DLD1 (cell line): ENCODE measurements around the gene KDM6A.
"Not testable (repeated sequence)": the region's sequence is repeated elsewhere in the genome, so short reads cannot be mapped to it uniquely, and the experiment has no call there.

ENCODE experiments used
- in situ Hi-C: cut with HindIII; loops from 2 replicates; pipeline ENCODE4 v1.10.0; 2017; ENCODE audit warnings: low sequenced_read_pairs

Gene KDM6A

DNA sequence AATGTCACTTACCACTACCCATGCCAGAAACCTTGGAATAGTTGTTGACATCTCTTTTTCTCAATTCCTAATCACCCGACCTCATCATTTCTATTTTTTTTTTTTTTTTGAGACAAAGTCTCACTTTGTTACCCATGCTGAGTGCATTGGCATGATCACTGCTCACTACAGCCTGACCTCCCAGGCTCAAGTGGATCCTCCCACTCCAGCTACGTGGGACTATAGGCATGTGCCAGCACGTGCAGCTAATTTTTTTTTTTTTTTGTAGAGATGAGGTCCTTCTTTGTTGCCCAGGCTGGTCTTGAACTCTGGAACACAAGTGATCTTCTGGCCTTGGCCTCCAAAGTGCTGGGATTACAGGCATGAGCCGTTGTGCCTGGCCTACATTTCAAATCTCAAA lies 12.0 kb downstream of the KDM6A start:
- in situ Hi-C loops = no loop called here

DNA sequence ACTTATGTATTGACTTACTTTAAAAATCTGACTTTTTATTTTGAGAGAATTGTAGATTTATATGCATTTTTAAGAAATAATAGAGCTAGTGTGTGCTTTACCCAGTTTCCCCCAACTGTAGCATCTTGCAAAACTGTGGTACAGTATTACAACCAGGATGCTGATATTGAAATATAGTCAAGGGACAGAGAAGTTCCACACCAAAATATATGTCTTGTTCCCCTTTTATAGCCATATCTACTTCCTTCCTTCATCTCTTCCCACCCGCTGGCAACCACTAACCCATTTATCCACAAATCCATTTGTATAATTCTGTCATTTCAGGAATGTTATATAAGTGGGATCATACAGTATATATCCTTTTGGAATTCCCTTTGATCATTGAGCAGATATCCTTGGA lies 16.8 kb downstream of the KDM6A start:
- in situ Hi-C loops = no loop called here

DNA sequence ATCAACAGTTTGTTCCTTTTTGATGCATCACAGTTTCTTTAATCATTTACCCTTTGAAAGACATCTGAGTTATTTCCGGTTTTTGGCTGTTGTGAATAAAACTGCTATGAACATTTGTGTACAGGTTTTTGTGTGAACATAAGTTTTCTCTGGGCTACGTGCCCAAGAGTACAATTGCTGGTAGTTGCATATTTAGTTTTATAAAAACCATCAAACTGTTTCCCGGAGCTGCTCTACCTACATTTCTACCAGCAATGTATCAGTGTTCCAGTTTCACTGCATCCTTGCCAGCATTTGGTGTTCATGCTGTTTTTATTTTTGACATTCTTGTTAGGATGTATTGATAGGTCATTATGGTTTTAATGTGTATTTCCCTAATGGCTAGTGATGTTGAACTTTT lies 17.3 kb downstream of the KDM6A start:
- in situ Hi-C loops = no loop called here

DNA sequence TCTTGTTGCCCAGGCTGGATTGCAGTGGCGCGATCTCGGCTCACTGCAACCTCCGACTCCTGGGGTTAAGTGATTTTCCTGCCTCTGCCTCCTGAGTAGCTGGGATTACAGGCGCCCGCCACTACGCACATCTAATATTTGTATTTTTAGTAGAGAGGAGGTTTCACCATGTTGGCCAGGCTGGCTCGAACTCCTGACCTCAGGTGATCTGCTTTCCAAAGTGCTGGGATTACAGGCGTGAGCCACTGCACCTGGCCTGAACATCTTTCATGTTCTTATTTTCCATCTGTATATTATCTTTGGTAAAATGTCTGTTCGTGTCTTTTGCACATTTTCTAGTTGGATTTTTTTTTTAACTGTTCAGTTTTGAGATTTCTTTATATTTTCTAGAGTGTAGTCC lies 17.7 kb downstream of the KDM6A start:
- in situ Hi-C loops = not testable (repeated sequence)

DNA sequence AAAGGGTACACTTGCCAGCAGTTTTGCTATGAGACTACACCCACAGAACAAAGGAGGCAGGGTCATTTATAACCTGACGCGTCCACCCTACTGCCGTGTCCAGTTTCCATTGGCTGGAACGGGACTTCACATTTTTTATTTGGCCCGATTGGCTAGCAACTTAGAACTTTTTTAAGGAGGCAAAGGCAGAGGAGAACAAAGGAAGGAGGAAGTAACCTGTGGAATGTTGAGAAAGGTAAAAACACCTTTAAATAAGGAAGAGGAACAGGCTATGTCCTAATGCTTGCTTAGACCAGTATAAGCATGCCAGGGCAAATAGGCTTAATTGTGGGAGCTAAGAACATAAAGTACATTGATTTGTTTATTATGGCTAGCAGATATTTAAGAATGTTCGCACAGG lies 18.7 kb downstream of the KDM6A start:
- in situ Hi-C loops = no loop called here

DNA sequence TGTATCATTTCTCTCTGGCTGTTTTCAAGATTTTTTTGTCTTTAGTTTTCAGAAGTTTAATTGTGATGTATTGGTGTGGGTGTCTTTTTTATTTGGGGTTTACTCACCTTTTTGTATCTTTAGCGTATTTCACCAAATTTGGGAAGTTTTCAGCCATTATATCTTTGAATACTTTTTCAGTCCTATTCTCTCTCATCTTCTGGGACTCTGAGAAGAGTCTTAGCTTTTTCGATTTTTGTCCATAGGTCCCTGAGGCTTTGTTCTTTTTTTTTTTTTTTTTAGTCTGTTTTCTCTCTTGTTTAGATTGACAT lies 23.8 kb downstream of the KDM6A start:
- in situ Hi-C loops = no loop called here

DNA sequence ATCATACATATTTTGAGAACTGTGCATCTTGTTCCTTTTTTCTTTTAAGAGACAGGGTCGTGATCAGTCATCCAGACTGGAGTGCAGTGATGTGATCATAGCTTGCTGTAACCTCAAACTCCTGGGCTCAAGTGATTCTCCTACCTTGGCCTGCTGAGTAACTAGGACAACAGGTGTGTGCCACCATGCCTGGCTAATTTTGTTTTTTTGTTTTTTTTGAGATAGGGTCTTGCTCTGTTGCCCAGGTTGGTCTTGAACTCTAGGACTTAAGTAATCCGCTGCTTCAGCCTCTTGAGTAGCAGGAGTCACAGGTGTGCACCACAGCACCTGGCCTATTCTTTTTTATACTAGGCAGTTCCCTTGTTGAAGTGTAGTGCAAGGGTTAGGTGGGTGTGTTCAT lies 24.6 kb downstream of the KDM6A start:
- in situ Hi-C loops = no loop called here

DNA sequence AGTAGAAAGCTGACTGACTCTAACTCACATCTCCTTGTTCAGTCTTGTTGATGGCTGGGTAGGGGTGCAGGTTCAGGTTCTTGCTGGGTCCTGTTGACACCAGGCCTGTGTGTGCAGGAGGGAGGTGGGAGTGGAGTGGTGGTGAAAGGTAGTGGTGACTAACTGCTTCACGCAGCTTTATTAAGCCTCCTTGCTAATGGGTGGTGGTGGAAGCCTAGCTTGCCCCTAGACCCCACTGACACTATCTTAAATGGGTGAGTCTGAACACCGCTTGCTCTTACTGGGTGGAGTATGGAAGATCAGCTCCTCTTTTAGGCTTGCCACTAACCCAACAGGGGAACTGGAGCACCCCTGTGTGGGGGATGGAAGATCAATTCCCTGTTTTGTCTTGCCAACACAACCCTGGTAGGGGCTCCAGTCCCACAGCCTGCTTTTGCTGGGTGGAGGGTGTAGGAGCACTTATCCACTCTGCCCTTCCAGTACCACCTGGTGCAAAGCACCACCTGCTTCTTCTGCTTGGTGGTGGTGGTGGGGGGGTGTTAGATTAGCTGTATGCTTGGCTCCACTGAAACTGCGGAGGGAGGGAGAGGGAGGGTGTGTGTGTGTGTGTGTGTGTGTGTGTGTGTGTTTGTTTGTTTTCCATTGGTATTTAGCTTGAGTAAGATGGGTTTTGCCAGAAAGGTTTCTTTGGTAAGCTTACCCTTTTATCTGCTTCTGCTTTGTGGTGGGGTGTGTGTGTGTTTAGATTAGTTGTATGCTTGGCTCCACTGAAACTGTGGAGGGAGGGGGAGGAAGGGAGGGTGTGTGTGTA lies 25.6 kb downstream of the KDM6A start:
- in situ Hi-C loops = no loop called here

DNA sequence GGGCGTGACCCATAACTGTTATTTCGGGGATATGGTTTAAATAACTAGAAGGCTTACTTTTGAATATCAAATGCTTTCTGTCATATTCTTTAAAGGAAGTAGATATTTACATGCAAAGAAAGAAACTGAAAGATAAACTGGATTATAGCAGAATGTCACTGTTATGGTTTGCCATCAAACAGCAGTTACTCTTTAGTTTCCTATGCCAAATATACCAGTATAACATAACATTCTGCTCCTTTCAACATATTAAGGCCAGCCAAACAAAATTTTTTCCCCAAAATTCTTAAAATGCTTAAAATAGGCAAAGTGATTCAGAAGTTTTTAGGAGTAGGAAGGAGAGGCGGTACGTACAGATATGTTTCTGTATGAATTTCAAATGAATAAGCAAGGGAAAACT lies 27.0 kb downstream of the KDM6A start:
- in situ Hi-C loops = no loop called here

DNA sequence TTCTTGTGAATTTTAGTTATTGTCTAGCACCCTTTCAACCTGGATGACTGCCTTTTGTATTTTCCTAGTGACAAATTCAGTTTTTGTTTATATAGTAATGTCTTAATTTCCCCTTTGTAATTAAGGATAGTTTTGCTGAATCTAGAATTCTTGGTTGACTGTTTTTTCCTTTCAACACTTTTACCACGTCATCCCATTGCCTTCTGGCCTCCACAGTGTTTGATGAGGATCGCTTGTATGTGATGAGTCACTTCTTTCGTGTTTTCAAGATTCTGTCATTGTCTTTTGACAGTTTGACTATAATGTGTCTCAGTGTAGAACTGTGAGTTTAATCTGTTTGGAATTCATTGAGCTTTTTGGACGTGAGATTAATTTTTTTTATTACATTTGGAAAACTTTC lies 30.1 kb downstream of the KDM6A start:
- in situ Hi-C loops = no loop called here

DNA sequence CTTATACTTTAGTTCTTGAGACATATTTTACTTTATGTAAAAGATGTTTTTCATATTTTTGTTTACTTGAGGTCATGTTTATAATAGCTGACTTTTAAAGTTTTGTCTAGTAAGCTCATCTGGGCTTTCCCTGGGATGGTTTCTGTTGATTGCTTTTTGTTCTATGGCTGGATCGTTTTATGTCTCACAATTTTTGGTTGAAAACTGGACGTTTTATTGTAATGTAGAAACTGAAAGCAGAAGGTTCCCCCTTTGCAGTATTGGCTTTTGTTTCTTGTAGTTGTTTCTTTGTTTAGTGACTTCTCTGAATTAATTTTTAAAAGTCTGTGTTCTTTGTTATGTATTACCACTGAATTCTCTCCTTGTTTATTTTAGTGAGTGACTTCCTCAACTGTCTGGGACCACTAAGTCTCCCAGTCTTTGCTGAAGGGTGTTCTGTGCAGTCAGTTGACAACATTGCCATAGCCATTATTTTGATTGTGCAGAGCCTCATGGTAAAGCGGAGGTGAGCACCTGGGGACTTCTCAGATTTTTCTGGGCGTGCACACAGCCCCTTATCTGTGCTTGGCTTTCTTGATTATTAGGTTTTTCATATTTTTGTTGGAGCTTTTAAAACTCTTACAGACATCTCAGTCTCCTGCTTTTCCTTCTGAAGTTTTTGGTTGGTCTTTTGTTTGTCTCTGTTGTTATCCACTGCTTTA lies 31.0 kb downstream of the KDM6A start:
- in situ Hi-C loops = no loop called here

DNA sequence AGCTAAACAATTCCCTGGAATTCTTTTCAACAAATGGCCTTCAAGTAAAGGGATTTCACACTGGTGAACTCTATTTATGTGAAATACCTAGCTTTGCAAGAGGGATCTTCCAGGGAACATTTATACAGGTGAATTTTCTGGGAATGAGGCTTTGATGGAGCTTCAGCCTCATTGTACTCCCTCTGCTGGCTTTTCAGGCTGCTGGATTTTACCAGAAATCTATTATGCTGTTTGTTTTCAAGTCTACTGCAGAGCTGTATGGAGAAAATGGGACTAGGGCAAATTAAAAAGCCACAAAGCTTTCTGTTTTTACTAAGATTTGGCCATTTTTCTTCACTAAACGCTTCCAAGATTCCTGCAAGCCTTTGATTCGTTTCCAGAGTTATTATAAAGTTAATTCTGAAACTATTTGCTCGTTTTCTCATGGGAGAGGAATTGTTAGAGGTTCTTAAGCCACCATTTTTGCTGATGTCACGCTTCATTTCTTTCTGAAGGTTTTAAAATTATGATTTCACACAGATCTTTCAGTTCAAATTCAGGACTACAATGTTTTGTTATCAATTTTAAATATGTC lies 31.6 kb downstream of the KDM6A start:
- in situ Hi-C loops = no loop called here

DNA sequence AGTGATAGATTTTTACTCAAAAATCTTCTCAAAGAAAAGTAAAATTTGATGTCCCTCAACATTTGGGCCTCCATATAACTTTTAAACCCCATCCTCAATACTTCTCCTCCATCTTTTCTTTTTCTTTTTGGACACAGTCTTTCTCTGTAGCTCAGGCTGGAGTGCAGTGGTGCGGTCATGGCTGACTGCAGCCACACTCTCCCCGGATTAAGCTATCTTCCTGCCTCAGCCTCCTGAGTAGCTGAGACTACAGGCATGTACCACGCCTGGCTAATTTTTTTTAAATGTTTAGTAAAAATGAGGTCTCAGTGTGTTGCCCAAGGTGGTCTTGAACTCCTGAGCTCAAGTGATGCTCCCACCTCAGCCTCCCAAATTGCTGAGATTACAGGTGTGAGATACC lies 33.1 kb downstream of the KDM6A start:
- in situ Hi-C loops = no loop called here

DNA sequence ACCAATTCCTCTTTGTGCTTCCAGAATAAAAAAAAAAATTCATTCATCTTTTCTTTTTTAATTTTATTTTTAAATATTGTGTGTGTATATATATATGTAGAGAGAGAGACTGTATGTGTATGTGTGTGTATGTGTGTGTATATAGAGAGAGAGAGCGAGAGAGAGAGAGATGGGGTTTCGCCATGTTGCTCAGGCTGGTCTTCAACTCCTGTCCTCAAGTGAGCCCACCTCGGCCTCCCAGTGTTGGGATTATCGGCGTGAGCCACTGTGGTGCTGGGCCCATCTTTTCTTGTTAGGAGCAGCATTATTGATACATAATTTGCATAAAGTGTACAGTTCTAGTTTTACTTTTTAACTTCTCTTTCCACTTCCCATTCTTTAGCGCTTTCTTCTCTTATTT lies 33.6 kb downstream of the KDM6A start:
- in situ Hi-C loops = no loop called here

DNA sequence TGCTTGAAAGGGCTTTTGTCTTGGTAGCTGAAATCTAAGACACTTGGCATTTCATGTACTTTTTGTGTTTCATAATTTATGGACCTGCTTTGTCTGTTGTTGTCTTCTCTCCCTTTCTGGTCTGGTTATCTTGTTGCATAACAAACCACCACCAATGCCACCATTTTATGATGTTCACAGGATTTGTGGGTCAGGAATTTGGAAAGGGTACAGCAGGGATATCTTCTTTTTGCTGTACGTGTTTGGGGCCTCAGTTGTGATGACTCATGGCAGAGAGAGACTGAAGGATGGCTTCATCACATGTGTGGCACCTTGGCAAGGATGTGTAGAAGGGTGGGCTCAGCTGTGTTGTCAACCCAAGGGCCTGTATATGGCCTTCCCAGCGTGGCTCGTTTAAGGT lies 35.2 kb downstream of the KDM6A start:
- in situ Hi-C loops = no loop called here

DNA sequence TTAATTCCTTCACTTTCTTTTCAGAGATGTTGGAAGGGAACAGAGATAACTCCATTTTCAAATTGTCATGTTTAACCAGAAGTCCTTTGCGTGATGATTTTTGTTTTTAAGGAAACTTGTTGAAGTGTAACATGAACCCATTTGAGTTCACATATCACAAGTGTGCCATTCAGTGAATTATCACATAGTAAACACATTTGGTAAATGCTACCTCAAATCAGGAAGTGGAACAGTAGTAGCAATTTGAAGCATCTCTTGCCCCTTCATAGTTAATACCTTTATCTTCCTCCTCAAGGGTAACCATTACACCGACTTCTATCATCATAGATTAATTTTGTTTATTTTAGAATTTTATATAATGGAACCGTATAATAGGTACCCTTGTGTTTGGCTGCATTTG lies 35.8 kb downstream of the KDM6A start:
- in situ Hi-C loops = no loop called here

DNA sequence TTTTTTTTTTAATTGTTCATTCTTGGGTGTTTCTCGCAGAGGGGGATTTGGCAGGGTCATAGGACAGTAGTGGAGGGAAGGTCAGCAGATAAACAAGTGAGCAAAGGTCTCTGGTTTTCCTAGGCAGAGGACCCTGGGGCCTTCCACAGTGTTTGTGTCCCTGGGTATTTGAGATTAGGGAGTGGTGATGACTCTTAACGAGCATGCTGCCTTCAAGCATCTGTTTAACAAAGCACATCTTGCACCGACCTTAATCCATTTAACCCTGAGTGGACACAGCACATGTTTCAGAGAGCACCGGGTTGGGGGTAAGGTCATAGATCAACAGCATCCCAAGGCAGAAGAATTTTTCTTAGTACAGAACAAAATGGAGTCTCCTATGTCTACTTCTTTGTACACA lies 37.5 kb downstream of the KDM6A start:
- in situ Hi-C loops = not testable (repeated sequence)

DNA sequence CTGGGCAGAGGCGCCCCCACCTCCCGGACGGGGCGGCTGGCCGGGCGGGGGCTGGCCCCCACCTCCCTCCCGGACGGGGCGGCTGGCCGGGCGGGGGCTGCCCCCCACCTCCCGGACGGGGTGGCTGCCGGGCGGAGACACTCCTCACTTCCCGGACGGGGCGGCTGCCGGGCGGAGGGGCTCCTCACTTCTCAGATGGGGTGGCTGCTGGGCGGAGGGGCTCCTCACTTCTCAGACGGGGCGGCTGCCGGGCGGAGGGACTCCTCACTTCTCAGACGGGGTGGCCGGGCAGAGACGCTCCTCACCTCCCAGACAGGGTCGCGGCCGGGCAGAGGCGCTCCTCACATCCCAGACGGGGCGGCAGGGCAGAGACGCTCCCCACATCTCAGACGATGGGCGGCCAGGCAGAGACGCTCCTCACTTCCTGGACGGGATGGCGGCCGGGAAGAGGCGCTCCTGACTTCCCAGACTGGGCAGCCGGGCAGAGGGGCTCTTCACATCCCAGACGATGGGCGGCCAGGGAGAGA lies 38.1 kb downstream of the KDM6A start:
- in situ Hi-C loops = not testable (repeated sequence)

DNA sequence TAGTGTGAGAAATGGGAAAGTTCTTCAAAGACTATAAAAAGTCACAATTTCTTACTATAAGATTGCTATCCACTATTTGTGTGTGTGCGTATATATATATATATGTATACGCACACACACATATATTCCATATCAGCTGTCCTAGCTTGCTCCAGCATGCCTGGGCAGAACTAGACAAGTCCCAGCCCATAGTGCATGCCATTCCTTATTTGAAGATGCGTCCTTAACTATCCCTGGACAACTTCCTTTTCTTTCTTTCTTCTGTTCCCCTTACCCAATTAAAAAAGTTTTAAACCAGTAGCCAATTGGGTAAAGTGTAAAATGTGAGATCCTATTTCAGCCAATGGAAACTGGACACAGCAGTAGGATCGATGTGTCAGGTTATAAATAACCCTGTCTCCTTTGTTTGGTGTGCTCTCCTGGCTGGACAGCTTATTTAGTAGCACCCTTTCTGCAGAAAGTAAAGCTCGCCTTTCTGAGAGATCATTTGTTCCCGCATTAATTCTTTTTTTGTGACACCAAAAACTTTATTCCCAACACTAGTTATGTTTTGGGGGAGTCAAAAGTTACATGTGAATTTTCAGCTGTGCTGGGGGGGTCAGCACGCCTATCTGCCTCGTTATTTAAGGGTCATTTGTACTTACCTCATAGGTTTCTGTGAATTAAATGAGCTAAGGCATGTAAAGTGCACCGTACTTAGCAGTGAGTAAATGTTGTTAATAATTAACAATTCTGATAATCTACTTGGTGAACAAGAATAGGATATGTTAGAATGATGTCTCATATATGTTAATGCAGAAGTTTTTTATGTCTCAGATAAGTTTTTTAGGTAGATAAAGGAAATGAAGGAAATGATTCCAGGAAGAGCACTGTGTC lies 40.9 kb downstream of the KDM6A start:
- in situ Hi-C loops = no loop called here

DNA sequence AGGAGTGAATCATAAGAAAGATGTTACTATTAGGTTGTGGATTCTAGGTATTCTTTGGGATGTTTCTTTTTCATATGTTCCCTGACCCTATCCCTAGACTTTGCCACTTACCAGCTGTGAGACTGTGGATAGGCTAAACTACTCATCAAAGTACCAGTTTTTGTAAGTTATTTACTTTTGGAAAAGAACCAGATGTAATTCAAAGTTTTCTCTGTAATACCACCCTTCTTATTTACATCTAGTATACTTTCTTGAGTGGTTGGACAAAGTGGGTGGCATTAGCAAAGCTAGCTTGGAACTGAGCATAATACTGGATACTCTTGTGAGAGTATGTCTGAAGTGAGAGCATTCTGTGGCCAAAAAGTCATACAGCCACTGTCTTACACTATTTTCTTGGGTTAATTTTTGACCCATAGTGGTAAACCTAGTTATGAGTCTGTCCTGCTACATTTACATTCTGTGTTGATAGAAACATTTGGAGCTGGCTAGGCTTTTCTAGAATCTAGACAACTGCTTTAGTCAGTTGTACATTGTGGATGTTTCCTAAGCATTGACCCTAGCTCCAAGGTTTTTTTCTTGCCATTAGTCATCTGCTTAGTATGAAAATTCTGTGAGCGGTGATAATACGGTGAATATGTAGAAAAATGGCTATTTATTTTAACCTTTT lies 41.7 kb downstream of the KDM6A start:
- in situ Hi-C loops = no loop called here
